ENCODE data around the gene RBM24. TPM values are rescaled to one million over a fixed set of nuclear protein-coding genes. Genes with fewer than 3 reads are reported as not detected.

Gene RBM24
- total and polyA plus RNA-seq, 2 of the 13 experiments (the other 11 are each of a cell fraction or from before 2014, with no cell fraction given): 1.5 to 14.2 TPM

DNA sequence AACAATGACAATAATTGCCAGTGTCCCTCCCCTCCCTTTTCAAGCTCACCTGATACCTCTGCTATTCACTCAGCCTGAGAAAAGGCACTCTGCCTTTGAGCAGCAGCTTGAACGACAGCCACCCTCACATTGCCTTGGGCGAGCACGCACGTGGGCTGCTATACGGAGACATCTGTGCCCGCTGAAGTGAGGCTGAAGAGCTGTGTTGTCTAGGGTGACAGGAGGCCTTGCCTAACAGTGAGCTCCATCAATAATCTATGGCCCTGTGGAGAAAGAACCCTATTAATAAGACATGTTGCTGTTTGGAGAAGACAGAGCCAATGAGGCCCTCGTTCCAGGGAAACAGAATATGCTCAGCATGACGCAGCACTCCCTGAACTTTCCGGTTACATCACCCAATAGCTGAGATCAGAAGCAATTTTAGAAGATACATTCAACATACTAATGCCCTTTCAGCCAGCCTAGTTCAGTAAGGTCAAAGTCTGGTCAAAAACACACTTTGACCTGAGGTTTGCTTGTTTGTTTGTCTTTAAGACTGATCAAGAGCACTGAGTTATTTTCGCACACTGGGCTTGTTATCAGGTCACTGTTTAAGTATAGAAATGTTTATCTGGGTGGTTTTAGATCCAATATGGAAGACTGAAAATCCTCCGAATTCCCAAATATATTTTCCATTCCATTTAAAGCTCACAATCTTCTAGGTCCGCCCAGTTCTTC lies 30.6 kb downstream of the RBM24 start (continued):
- TF ChIP-seq ZNF512B (CRISPR knock-in tag; IDR thresholded peaks at IDR 0.05; ENCODE audit: borderline replicate concordance) (peak; percentile 74; the same call in 1 of the 2 replicates), HIVEP1 (CRISPR knock-in tag; IDR thresholded peaks at IDR 0.05) (peak; percentile 82; the same call in 1 of the 2 replicates), RFX3 (CRISPR knock-in tag; IDR thresholded peaks at IDR 0.05) (no peak), SMYD3 (CRISPR knock-in tag; IDR thresholded peaks at IDR 0.05) (peak; percentile 92), ZMAT3 (CRISPR knock-in tag; conservative IDR thresholded peaks at IDR 0.05) (peak; percentile 88), ZBTB20 (CRISPR knock-in tag; IDR thresholded peaks at IDR 0.05; ENCODE audit: borderline replicate concordance, low read depth) (peak; percentile 95), ZNF432 (CRISPR knock-in tag; IDR thresholded peaks at IDR 0.05; ENCODE audit: borderline replicate concordance) (no peak), ZNF704 (CRISPR knock-in tag; IDR thresholded peaks at IDR 0.05; ENCODE audit: borderline replicate concordance) (no peak; the same call in 1 of the 2 replicates), IRF2 (CRISPR knock-in tag; IDR thresholded peaks at IDR 0.05) (peak; percentile 94), ZNF530 (CRISPR knock-in tag; IDR thresholded peaks at IDR 0.05; ENCODE audit: low read depth) (no peak), NFKB2 (CRISPR knock-in tag; IDR thresholded peaks at IDR 0.05; ENCODE audit: borderline replicate concordance) (peak; percentile 95), TCF7 (IDR thresholded peaks at IDR 0.05; ENCODE audit: low read depth) (peak; percentile 81), SRY (CRISPR knock-in tag; IDR thresholded peaks at IDR 0.05) (no peak), MATR3 (CRISPR knock-in tag; IDR thresholded peaks at IDR 0.05) (no peak), GRHL1 (CRISPR knock-in tag; conservative IDR thresholded peaks at IDR 0.05) (no peak), ZNF644 (CRISPR knock-in tag; IDR thresholded peaks at IDR 0.05; ENCODE audit: low read depth) (peak; percentile 95), ZFP82 (CRISPR knock-in tag; IDR thresholded peaks at IDR 0.05; ENCODE audit: borderline replicate concordance) (no peak), ZNF3 (CRISPR knock-in tag; IDR thresholded peaks at IDR 0.05) (peak; percentile 21; the same call in 1 of the 2 replicates), ZMYM4 (CRISPR knock-in tag; IDR thresholded peaks at IDR 0.05) (peak; percentile 94), ZKSCAN5 (CRISPR knock-in tag; IDR thresholded peaks at IDR 0.05) (no peak)
- TF ChIP-seq, protein P1, sequence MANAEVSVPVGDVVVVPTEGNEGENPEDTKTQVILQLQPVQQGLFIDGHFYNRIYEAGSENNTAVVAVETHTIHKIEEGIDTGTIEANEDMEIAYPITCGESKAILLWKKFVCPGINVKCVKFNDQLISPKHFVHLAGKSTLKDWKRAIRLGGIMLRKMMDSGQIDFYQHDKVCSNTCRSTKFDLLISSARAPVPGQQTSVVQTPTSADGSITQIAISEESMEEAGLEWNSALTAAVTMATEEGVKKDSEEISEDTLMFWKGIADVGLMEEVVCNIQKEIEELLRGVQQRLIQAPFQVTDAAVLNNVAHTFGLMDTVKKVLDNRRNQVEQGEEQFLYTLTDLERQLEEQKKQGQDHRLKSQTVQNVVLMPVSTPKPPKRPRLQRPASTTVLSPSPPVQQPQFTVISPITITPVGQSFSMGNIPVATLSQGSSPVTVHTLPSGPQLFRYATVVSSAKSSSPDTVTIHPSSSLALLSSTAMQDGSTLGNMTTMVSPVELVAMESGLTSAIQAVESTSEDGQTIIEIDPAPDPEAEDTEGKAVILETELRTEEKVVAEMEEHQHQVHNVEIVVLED (CRISPR knock-in tag; IDR thresholded peaks at IDR 0.05; ENCODE audit: borderline replicate concordance): peak; percentile 61
- TF ChIP-seq, protein P2, sequence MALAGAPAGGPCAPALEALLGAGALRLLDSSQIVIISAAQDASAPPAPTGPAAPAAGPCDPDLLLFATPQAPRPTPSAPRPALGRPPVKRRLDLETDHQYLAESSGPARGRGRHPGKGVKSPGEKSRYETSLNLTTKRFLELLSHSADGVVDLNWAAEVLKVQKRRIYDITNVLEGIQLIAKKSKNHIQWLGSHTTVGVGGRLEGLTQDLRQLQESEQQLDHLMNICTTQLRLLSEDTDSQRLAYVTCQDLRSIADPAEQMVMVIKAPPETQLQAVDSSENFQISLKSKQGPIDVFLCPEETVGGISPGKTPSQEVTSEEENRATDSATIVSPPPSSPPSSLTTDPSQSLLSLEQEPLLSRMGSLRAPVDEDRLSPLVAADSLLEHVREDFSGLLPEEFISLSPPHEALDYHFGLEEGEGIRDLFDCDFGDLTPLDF (CRISPR knock-in tag; IDR thresholded peaks at IDR 0.05): no peak

Measured in HepG2 (cell line).